Calu3 (cell line): ENCODE data around the gene RANBP17. TPM values are rescaled to one million over a fixed set of nuclear protein-coding genes. Genes with fewer than 3 reads are reported as not detected.
"Not testable (repeated sequence)": the region's sequence is repeated elsewhere in the genome, so short reads cannot be mapped to it uniquely, and the experiment has no call there.

Source experiments
- BruUV-seq: library from RNA; stranded (reverse); fragments of 400-500 nt; replicated peaks from 2 replicates; lab custom pipeline; 2021; lab: Mats Ljungman, UMichigan
- CTCF ChIA-PET: fragments of 300-600 bp; sonication (Branson Sonifier 250); formaldehyde crosslinking; loops from one replicate; lab custom pipeline; 2022; ENCODE audit warnings: antibody characterized with exemption; lab: Charles Lee
- DNase-seq: peaks from one replicate; pipeline ENCODE4 v3.0.0; 2022
- H3K27ac Mint-ChIP-seq: one replicate; pipeline ENCODE4 v1.8.0; 2022; ENCODE audit warnings: mixed read lengths; ENCODE audit not compliant: unreplicated experiment
- H3K27me3 Mint-ChIP-seq: one replicate; pipeline ENCODE4 v1.8.0; 2022; ENCODE audit warnings: mixed read lengths; ENCODE audit not compliant: unreplicated experiment
- H3K36me3 Mint-ChIP-seq: one replicate; pipeline ENCODE4 v1.8.0; 2022; ENCODE audit warnings: mild to moderate bottlenecking, moderate library complexity, mixed read lengths; ENCODE audit not compliant: insufficient read depth, unreplicated experiment
- H3K4me1 Mint-ChIP-seq: one replicate; pipeline ENCODE4 v1.8.0; 2022; ENCODE audit warnings: mild to moderate bottlenecking, low read depth, mixed read lengths; ENCODE audit not compliant: unreplicated experiment
- H3K4me3 Mint-ChIP-seq: one replicate; pipeline ENCODE4 v1.8.0; 2022; ENCODE audit warnings: mild to moderate bottlenecking, low read depth, moderate library complexity, mixed read lengths; ENCODE audit not compliant: unreplicated experiment
- H3K9me3 Mint-ChIP-seq: one replicate; pipeline ENCODE4 v1.8.0; 2022; ENCODE audit warnings: low read depth, mixed read lengths; ENCODE audit not compliant: unreplicated experiment
- intact Hi-C: fragments of 100-400 bp; cut with micrococcal nuclease; formaldehyde crosslinking; loops from one replicate; pipeline ENCODE4 v1.10.0; 2022; ENCODE audit not compliant: unreplicated experiment
- total RNA-seq: library from RNA; stranded (reverse); gene quantifications from 2 replicates; pipeline ENCODE4 v1.2.3, GENCODE V29; 2022
- TF ChIP-seq, protein P1 (sequence below): fragments of 200-600 bp; IDR thresholded peaks from one replicate; pipeline ENCODE4 v1.8.0; 2022; ENCODE audit warnings: antibody characterized with exemption; ENCODE audit not compliant: unreplicated experiment

The RANBP17 gene
- total RNA-seq, 1 experiment from 2014 or later: 117 TPM

DNA sequence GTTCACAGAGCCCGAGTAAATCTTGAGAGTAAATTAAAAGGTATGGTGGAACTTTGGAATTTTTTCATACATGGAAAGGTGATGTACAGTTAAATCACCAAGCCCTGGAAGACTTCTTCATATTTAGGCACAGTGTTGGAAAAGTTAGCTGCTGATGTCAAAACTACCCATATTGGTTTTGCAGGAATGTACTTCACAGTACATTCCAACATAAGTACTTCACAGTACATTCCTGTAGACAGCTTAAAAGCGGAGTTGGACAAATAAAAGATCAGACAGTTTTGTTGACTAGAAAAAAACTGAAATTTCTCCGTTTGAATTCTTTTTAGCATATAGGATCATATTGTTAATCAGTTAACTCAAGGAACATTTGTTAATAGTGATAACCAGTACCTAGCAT is 1.8 kb downstream of the RANBP17 start:
- CTCF ChIA-PET: interaction anchor here (0.6 to 1.4 kb wide), 2 partner anchors 16 to 273 kb away, joined by 3 read pairs; no protein-coding TSS in a partner anchor
- DNase-seq: no peak
- intact Hi-C loops: loop anchor here (5.0 kb wide), 2 partner anchors 51 to 111 kb away; no protein-coding TSS in a partner anchor
- H3K27ac Mint-ChIP-seq: peak overlapping the region; percentile 86
- H3K4me1 Mint-ChIP-seq: peaks cover 60% of the 10 kb centered on the region
- peaks cover 47% of the 10 kb centered on the region for H3K36me3 Mint-ChIP-seq
- H3K4me3 Mint-ChIP-seq: peak overlapping the region; percentile 70
- no TSS peak for BruUV-seq
- TF ChIP-seq, protein P1, sequence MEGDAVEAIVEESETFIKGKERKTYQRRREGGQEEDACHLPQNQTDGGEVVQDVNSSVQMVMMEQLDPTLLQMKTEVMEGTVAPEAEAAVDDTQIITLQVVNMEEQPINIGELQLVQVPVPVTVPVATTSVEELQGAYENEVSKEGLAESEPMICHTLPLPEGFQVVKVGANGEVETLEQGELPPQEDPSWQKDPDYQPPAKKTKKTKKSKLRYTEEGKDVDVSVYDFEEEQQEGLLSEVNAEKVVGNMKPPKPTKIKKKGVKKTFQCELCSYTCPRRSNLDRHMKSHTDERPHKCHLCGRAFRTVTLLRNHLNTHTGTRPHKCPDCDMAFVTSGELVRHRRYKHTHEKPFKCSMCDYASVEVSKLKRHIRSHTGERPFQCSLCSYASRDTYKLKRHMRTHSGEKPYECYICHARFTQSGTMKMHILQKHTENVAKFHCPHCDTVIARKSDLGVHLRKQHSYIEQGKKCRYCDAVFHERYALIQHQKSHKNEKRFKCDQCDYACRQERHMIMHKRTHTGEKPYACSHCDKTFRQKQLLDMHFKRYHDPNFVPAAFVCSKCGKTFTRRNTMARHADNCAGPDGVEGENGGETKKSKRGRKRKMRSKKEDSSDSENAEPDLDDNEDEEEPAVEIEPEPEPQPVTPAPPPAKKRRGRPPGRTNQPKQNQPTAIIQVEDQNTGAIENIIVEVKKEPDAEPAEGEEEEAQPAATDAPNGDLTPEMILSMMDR: no peak
- peaks cover 17% of the 10 kb centered on the region for H3K9me3 Mint-ChIP-seq
- no peaks in the 10 kb centered on the region for H3K27me3 Mint-ChIP-seq

DNA sequence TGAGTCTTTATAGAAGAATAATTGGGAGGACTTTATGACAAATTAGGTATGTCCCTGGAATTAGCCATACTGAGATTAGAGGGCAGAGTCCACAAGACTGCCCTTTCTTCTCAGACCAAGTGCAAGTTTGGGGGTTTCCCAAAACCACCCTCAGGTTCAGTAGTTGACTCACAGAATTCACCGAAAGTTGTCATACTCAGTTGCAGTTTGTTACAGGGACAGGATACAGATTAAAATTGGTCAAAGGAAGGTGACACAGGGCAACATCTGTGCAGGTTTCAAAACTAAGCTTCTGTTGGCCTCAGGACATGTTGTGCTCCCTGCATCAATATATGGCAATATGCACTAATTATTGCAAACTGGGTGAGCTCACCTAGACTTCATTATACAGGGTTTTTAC is 3.8 kb downstream of the RANBP17 start:
- TF ChIP-seq, protein P1: no peak
- Mint-ChIP-seq H3K4me1 (peaks cover 60% of the 10 kb centered on the region), H3K27me3 (no peaks in the 10 kb centered on the region), H3K9me3 (peaks cover 4% of the 10 kb centered on the region), H3K4me3 (peak overlapping the region; percentile 70), H3K36me3 (peaks cover 44% of the 10 kb centered on the region), H3K27ac (peak overlapping the region; percentile 86)
- no peak for DNase-seq
- BruUV-seq: no TSS peak
- CTCF ChIA-PET: interaction anchor here (0.8 to 1.3 kb wide), 3 partner anchors 18 to 70 kb away, joined by 3 to 5 read pairs (median 4); no protein-coding TSS in a partner anchor
- intact Hi-C loops: no loop called here

DNA sequence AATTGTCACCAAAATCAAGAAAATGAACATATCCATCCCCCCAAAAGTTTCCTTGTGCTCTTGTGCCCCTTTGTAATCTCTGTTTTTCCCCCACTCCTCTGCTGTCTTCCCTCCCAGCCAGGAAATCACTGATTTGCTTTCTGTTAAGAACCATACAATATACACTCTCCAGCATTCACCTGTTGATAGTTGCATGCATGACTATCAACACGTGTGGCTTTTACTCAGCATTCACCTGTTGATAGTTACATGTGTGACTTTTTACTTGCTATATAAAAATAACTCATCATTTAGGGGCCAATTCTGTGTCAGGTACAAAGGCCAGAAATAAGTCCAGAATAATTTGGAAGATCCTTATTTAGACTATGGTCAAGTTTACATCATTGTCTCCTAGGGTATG is 6.0 kb downstream of the RANBP17 start:
- peaks cover 22% of the 10 kb centered on the region for H3K36me3 Mint-ChIP-seq
- no peak overlapping the region for H3K4me3 Mint-ChIP-seq
- TF ChIP-seq, protein P1: no peak
- no peaks in the 10 kb centered on the region for H3K27me3 Mint-ChIP-seq
- no peaks in the 10 kb centered on the region for H3K9me3 Mint-ChIP-seq
- peaks cover 57% of the 10 kb centered on the region for H3K4me1 Mint-ChIP-seq
- CTCF ChIA-PET: no interaction called here
- no TSS peak for BruUV-seq
- no peak for DNase-seq
- peak overlapping the region; percentile 16 for H3K27ac Mint-ChIP-seq
- intact Hi-C loops: no loop called here

DNA sequence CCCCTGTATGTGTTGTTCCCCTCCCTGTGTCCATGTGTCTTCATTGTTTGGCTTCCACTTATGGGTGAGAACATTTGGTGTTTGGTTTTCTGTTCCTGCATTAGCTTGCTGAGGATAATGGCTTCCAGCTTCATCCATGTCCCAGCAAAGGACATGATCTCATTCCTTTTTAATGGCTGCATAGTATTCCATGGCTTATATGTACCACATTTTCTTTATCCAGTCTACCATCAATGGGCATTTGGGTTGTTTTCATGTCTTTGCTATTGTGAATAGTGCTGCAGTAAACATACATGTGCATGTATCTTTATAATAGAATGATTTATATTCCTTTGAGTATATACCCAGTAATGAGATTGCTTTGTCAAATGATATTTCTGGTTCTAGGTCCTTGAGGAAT is 8.6 kb downstream of the RANBP17 start:
- H3K36me3 Mint-ChIP-seq, CTCF ChIA-PET, H3K27ac Mint-ChIP-seq, H3K9me3 Mint-ChIP-seq, H3K4me3 Mint-ChIP-seq, H3K27me3 Mint-ChIP-seq, BruUV-seq, intact Hi-C loops, DNase-seq: not testable (repeated sequence)
- peaks cover 52% of the 10 kb centered on the region for H3K4me1 Mint-ChIP-seq

DNA sequence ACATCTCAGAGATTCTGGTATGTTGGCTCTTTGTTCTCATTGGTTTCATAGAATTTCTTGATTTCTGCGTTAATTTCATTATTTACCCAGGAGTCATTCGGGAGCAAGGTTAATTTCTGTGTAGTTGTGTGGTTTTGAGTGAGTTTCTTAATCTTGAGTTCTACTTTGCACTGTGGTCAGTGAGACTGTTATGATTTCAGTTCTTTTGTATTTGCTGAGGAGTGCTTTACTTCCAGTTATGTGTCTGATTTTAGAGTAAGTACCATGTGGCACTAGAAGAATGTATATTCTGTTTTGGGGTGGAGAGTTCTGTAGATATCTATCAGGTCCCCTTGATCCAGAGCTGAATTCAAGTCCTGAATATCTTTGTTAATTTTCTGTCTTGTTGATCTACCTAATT is 12.2 kb downstream of the RANBP17 start:
- CTCF ChIA-PET: no interaction called here
- peaks cover 49% of the 10 kb centered on the region for H3K4me1 Mint-ChIP-seq
- no peaks in the 10 kb centered on the region for H3K36me3 Mint-ChIP-seq
- no peak overlapping the region for H3K27ac Mint-ChIP-seq
- intact Hi-C loops: no loop called here
- DNase-seq: no peak
- H3K9me3 Mint-ChIP-seq: peaks cover 5% of the 10 kb centered on the region
- no peaks in the 10 kb centered on the region for H3K27me3 Mint-ChIP-seq
- no peak overlapping the region for H3K4me3 Mint-ChIP-seq
- BruUV-seq: no TSS peak
- TF ChIP-seq, protein P1: no peak
